Activated CD8-positive, alpha-beta memory T cell treated with anti-CD3 and anti-CD28 coated beads, Interleukin-2, amount 10 ng/mL, durations not matched to agents 7 days and 5 days (primary cell): ENCODE data around the gene IFNA16. TPM values are rescaled to one million over a fixed set of nuclear protein-coding genes. Genes with fewer than 3 reads are reported as not detected.
"Not testable (repeated sequence)": the region's sequence is repeated elsewhere in the genome, so short reads cannot be mapped to it uniquely, and the experiment has no call there.

Experiments used
- ATAC-seq: fragments of 150-1000 bp; cut with Tn5 transposase; one replicate; pipeline ENCODE4 v1.10.0; 2021; ENCODE audit warnings: moderate library complexity
- CTCF ChIA-PET: fragments of 350-600 bp; sonication (Branson Sonifier 250); formaldehyde crosslinking; loops from one replicate; lab custom pipeline; 2021; ENCODE audit warnings: antibody characterized with exemption; lab: Charles Lee
- DNase-seq: peaks from one replicate; pipeline ENCODE4 v3.0.0-alpha.2; 2020
- H3K27ac Mint-ChIP-seq: one replicate; pipeline ENCODE4 v1.8.0; 2021; ENCODE audit warnings: mild to moderate bottlenecking, mixed read lengths
- H3K27me3 Mint-ChIP-seq: one replicate; pipeline ENCODE4 v1.8.0; 2021; ENCODE audit warnings: mixed read lengths
- H3K36me3 Mint-ChIP-seq: one replicate; pipeline ENCODE4 v1.8.0; 2021; ENCODE audit warnings: mild to moderate bottlenecking, mixed read lengths
- H3K4me1 Mint-ChIP-seq: one replicate; pipeline ENCODE4 v1.8.0; 2021; ENCODE audit warnings: mixed read lengths
- H3K4me3 Mint-ChIP-seq: one replicate; pipeline ENCODE4 v1.8.0; 2021; ENCODE audit warnings: mild to moderate bottlenecking, moderate library complexity, mixed read lengths
- H3K9me3 Mint-ChIP-seq: one replicate; pipeline ENCODE4 v1.8.0; 2022; ENCODE audit warnings: low read depth, mixed read lengths
- total RNA-seq, 2 experiments: library from RNA; stranded (reverse); gene quantifications; one replicate each; pipeline ENCODE4 v1.2.3, GENCODE V29; 2021

IFNA16 gene
- total RNA-seq, result not detected

GRCh38 chr9:21217211-21217610 lies at the start of gene IFNA16:
Gene IFNA16 (minus strand): TSS chr9:21217311. CDS start chr9:21217305, 6 bp downstream.
- DNase-seq, H3K27ac Mint-ChIP-seq, ATAC-seq, H3K4me3 Mint-ChIP-seq, CTCF ChIA-PET, H3K9me3 Mint-ChIP-seq, H3K4me1 Mint-ChIP-seq, H3K36me3 Mint-ChIP-seq: not testable (repeated sequence)
- peaks cover 55% of the 10 kb centered on the region for H3K27me3 Mint-ChIP-seq

DNA sequence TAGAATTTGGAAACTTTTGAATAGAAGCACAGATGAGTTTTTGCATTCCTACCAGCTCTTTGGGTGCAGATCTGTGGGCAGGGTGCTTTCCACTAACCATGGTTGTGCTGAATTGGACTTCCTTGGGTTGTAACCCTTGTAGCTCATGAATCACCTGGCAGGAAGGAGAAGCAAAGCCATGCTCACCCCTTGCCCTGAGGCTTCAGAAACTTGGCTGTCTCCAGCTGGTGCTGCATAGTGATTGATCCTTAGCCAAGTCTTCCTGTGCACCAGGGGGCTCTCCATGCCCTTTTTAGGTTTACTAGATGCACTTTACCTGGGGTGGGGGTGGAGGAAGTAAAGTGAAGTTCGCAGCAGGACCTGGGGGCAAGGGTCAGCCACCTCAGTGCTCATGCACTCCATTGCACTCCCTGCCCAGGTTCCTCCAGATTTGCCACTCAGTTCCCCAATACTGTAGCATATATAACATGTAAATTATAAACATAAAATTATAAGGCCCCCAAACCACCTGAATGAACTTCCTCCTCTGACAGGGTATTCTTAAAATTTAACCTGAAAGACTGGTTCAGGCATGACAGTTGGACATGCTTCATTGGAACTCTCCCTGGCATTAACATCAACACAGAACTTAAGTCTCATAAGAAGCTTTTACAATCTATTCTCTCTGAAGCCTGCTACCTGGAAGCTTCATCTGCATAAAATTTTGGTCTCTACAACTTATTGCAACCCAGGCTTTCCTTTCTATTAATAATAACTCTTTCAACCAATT lies 48.5 kb upstream of the IFNA16 start:
- H3K4me1 Mint-ChIP-seq, result no peaks in the 10 kb centered on the region
- H3K9me3 Mint-ChIP-seq, result no peaks in the 10 kb centered on the region
- CTCF ChIA-PET, result interaction anchor here (1.5 kb wide), 1 partner anchor 13 kb away, joined by 9 read pairs; no protein-coding TSS in a partner anchor
- ATAC-seq (no peak), DNase-seq (no peak)
- peaks cover 37% of the 10 kb centered on the region for H3K27me3 Mint-ChIP-seq
- no peak overlapping the region for H3K27ac Mint-ChIP-seq
- no peak overlapping the region for H3K4me3 Mint-ChIP-seq
- H3K36me3 Mint-ChIP-seq, result no peaks in the 10 kb centered on the region

DNA sequence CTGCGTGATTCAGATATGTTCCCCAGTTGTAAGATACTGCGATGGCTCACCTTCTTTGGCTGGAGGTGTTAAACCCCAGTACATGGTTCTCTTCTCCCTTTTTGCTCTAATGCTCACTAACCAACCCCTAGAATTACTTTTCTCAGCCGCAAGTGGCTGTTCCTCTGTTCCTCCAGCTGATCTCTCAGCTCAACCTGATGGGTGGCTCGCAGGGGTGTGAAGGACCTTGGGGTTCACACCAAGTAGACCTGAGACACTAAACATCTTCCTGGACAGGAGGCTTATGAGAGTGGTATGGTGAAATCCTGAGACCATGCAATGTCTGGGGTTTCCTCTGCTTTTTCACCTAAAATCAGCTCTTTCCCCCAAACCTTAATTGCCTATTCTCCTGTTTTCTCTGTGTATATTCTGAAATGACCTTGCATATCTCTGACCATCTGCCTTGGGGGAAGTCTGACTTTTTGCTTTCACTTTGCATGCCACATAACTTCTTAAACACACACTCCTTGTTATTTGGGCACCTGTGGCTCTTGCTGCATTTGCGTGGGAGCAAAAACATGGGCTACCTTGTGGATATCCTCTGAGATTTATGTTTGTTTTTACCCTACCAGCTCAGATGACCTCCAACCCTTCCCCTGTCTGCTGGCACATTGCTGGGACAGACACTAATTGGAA lies 38.6 kb upstream of the IFNA16 start:
- no peak overlapping the region for H3K27ac Mint-ChIP-seq
- H3K4me3 Mint-ChIP-seq, result no peak overlapping the region
- H3K27me3 Mint-ChIP-seq, result peaks cover 28% of the 10 kb centered on the region
- H3K36me3 Mint-ChIP-seq, result no peaks in the 10 kb centered on the region
- CTCF ChIA-PET, result interaction anchor here (1.1 kb wide), 1 partner anchor 414 kb away, joined by 3 read pairs; no protein-coding TSS in a partner anchor
- peaks cover 4% of the 10 kb centered on the region for H3K4me1 Mint-ChIP-seq
- ATAC-seq, result no peak
- H3K9me3 Mint-ChIP-seq, result no peaks in the 10 kb centered on the region
- no peak for DNase-seq

GRCh38 chr9:21252721-21253547 lies 35.8 kb upstream of the IFNA16 start:
- Mint-ChIP-seq H3K27ac (no peak overlapping the region), H3K27me3 (peaks cover 45% of the 10 kb centered on the region), H3K4me1 (peaks cover 4% of the 10 kb centered on the region), H3K9me3 (no peaks in the 10 kb centered on the region), H3K4me3 (no peak overlapping the region), H3K36me3 (no peaks in the 10 kb centered on the region)
- peak; percentile 41 for DNase-seq
- CTCF ChIA-PET, result interaction anchor here (0.7 to 3.3 kb wide), 15 partner anchors 11 to 535 kb away, joined by 3 to 16 read pairs (median 4); partner anchors contain the start of genes IFNA14 and IFNA4
- peak; percentile 69 for ATAC-seq

- no peak overlapping the region for H3K27ac Mint-ChIP-seq
- H3K36me3 Mint-ChIP-seq, result no peaks in the 10 kb centered on the region
Observed at GRCh38 chr9:21251638-21252037, 34.5 kb upstream of the IFNA16 start.

DNA sequence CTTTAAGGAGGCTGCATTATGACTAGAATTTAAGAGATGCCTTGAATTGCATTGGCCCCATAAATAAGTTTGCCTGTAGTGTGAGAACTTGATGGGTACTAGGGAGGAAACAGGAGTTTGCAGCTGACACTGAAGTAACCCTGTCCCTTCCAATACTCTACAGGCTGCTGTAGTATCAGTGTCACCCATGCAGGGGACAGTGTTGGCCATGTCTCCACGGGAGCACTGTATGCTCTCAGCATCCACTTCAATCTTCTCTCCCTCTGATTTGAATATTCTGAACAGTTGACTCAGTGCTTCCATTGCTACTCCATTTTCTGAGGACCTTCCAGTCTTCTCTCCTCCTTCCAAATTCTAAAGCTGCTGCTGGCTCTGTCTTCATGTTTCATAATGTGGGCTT lies 34.1 kb upstream of the IFNA16 start:
- Mint-ChIP-seq H3K27ac (no peak overlapping the region), H3K4me3 (no peak overlapping the region), H3K4me1 (peaks cover 4% of the 10 kb centered on the region), H3K36me3 (no peaks in the 10 kb centered on the region), H3K9me3 (no peaks in the 10 kb centered on the region), H3K27me3 (peaks cover 41% of the 10 kb centered on the region)
- CTCF ChIA-PET, result interaction anchor here (0.6 to 3.3 kb wide), 5 partner anchors 11 to 102 kb away, joined by 3 to 16 read pairs (median 9); partner anchors contain the start of gene IFNA14
- no peak for ATAC-seq
- DNase-seq, result no peak

More at GRCh38 chr9:21251638-21252037, 34.5 kb upstream of the IFNA16 start:
- Mint-ChIP-seq H3K4me1 (peaks cover 4% of the 10 kb centered on the region), H3K27me3 (peaks cover 45% of the 10 kb centered on the region), H3K9me3 (no peaks in the 10 kb centered on the region), H3K4me3 (no peak overlapping the region)
- CTCF ChIA-PET, result interaction anchor here (0.6 to 3.3 kb wide), 6 partner anchors 11 to 162 kb away, joined by 3 to 16 read pairs (median 7); partner anchors contain the start of gene IFNA14
- ATAC-seq (no peak), DNase-seq (no peak)

DNA sequence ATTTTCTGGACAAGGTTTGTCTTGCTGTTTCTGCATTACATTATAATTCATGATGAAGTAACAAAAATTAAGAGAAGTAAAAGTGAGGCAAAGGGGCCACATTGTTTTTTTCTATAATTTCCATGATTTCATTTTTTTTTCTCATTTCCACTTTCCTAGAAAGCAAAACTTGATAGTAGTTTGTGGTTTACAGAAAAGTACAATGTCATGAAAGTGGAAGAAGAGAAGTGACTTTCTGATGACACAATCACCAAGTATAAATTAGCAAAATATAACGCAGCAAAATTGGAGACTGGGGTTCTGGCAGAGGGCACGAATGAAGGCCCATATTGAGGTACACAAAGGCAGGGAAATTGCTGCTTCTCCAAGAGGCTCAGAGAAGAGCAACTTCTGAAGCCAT lies 27.7 kb upstream of the IFNA16 start:
- DNase-seq, result no peak
- CTCF ChIA-PET, result no interaction called here
- Mint-ChIP-seq H3K27me3 (peaks cover 40% of the 10 kb centered on the region), H3K4me1 (peaks cover 6% of the 10 kb centered on the region), H3K27ac (no peak overlapping the region), H3K36me3 (no peaks in the 10 kb centered on the region), H3K4me3 (no peak overlapping the region), H3K9me3 (no peaks in the 10 kb centered on the region)
- ATAC-seq, result no peak

- DNase-seq (no peak), ATAC-seq (no peak)
- H3K4me1 Mint-ChIP-seq, result peaks cover 9% of the 10 kb centered on the region
- peaks cover 46% of the 10 kb centered on the region for H3K27me3 Mint-ChIP-seq
- H3K27ac Mint-ChIP-seq, result no peak within 1 kb of the TSS
- CTCF ChIA-PET, result interaction anchor here (1.6 kb wide), 1 partner anchor 13 kb away, joined by 9 read pairs; no protein-coding TSS in a partner anchor
- H3K4me3 Mint-ChIP-seq, result no peak within 1 kb of the TSS
- H3K36me3 Mint-ChIP-seq, result no peaks in the 10 kb centered on the region
- H3K9me3 Mint-ChIP-seq, result no peaks in the 10 kb centered on the region
Observed at GRCh38 chr9:21239911-21240310, 22.8 kb upstream of the IFNA16 start, which contains the start of gene IFNA14. Gene IFNA14 (minus strand): TSS chr9:21240005. CDS start chr9:21239935, 70 bp downstream.

DNA sequence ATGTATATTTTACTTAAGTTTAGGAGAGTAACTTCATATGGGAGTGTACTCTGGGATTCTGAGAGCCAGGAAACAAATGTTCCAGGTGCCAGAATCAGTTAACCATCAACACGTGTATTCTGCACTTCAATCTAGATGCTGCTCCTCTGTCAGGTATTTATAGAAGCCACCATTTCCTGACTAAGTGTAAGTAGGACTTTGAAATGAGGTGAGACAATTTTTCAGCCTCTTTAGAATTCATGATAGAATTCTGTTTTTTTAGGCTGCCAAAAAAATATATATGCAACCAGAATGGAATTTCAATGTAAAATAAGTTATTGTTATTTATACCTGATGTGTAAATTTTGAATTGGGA lies 19.2 kb upstream of the IFNA16 start:
- not testable (repeated sequence) for H3K36me3 Mint-ChIP-seq, ATAC-seq, H3K9me3 Mint-ChIP-seq, H3K4me3 Mint-ChIP-seq, DNase-seq, H3K27ac Mint-ChIP-seq, H3K4me1 Mint-ChIP-seq
- CTCF ChIA-PET, result interaction anchor here (0.7 to 2.1 kb wide), 20 partner anchors 16 to 554 kb away, joined by 3 to 16 read pairs (median 4); no protein-coding TSS in a partner anchor
- H3K27me3 Mint-ChIP-seq, result peaks cover 23% of the 10 kb centered on the region

DNA sequence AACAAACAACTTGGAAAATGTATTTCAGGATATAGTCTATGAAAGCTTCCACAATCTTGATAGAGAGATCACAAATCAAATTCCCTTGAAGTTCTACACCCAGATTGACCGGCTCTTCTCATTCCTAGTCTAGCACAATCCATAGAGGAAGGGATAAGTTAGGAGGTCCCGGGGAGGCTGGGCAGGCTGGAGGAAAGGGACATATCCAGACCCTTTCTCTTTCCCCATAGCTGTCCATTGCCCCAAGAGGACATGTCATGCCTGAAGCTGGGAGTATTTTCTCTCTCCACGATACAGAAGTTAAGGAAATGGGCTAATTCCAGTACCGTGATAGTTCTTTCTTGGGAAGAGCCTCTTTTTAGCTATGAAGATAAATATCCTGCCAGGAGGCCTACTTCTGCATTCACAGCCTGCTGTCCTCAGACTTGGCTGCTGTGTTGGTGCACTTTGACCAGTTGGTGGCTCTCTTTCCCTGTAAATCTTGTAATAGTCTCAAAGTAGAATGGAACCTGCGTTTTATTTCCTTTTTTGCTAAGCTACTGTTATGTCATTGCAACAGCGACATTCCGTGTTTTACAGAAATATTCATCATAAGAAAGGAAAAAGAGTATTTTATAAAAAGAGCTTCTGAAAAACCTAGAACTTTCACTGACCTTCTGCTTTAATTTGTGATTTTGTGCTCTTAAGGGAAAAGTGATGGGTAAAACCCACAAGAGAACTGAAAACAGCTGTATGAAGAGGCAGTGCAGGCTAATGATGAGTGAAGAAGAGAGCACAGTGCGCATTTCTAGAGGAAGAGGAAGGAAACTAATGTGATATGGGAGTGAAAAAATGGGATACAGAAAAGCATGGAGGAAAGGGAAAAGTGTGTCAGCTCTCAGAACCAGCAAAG lies 18.6 kb upstream of the IFNA16 start:
- CTCF ChIA-PET, result interaction anchor here (0.7 to 2.1 kb wide), 22 partner anchors 17 to 555 kb away, joined by 3 to 16 read pairs (median 4); no protein-coding TSS in a partner anchor
- ATAC-seq, result peak; percentile 64
- not testable (repeated sequence) for H3K36me3 Mint-ChIP-seq, H3K4me1 Mint-ChIP-seq, H3K27ac Mint-ChIP-seq, H3K9me3 Mint-ChIP-seq
- peak; percentile 51 for DNase-seq
- H3K4me3 Mint-ChIP-seq, result peak overlapping the region; percentile 3
- peaks cover 18% of the 10 kb centered on the region for H3K27me3 Mint-ChIP-seq

DNA sequence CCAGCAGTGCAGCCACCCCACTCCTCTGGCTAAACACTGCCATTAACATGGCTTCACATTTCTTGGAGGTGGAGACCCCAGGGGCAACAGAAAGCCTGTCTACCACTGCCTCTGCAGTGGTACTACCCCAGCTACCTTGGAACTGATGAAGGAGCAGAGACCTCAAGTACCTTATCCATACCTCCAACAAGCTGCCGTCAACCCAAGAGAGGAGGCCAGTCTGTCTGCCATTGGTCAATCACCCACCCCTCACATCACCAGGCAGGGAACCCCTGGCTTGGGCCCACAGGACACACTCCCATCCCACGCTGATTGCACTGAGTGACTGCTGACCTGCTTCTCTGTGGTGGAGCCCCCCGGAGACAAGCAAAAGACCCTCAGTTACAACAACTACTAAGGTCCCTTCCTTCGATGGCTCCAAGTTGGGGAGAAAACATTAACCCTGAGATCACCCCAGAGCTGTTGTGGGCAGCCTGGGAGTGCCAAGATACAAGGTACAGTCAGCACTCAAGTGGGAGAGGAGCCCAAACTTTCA lies 17.1 kb upstream of the IFNA16 start:
- CTCF ChIA-PET, result interaction anchor here (1.1 to 2.1 kb wide), 4 partner anchors 18 to 81 kb away, joined by 5 to 16 read pairs (median 6); no protein-coding TSS in a partner anchor
- Mint-ChIP-seq H3K27ac (no peak overlapping the region), H3K36me3 (no peaks in the 10 kb centered on the region), H3K27me3 (peaks cover 16% of the 10 kb centered on the region), H3K9me3 (no peaks in the 10 kb centered on the region), H3K4me1 (peaks cover 6% of the 10 kb centered on the region), H3K4me3 (no peak overlapping the region)
- no peak for DNase-seq
- ATAC-seq, result no peak

DNA sequence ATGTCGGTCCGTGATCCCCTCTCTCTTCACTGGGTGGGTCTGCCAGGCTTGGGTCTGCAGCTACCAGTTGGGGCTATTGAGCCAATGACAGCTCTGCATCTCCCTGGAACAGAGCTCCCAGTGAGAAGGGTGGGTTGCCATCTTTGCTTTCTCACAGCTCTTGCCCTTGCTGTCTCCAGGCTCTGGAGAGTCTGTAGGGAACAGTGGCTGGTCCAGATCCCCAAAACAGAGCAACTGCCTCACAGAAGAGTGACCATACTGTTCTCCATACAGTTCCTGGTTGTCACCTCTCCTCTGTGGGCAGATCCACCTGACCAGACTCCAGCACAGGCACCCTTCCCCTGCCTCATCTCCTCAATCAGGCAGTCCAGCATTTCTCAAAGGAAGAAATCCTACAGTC lies 16.1 kb upstream of the IFNA16 start:
- H3K27ac Mint-ChIP-seq, result no peak overlapping the region
- CTCF ChIA-PET, result no interaction called here
- ATAC-seq (no peak), DNase-seq (no peak)
- no peaks in the 10 kb centered on the region for H3K9me3 Mint-ChIP-seq
- peaks cover 12% of the 10 kb centered on the region for H3K27me3 Mint-ChIP-seq
- H3K4me1 Mint-ChIP-seq, result peaks cover 6% of the 10 kb centered on the region
- H3K36me3 Mint-ChIP-seq, result no peaks in the 10 kb centered on the region
- no peak overlapping the region for H3K4me3 Mint-ChIP-seq
